ENCODE measurements around the gene DNM3.

DNM3 gene

DNA sequence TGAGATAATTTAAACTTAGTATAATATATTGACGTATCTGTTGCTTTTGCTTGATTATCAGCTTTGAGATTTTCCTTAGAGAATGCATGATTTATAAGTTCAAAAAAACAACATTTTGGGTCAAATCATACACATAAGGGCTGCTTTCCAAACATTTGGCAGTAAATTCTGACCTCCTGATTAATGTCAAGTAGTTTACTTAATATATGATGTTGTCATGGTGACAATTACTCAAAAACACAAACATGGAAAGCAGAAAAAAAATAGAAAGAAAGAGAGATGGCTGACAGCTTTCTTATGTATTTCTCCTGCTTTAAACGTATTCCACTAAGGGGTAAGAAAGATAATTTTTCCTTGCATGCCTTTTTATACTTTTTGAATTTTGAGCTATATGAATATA lies 320.9 kb downstream of the DNM3 start:
- no peak for DNase-seq (ENCODE audit: low read depth)
- H3K4me3 ChIP-seq (ENCODE audit: low read length), result no peak overlapping the region
- TF ChIP-seq CTCF (conservative IDR thresholded peaks at IDR 0.05; ENCODE audit: low read depth, low read length), result no peak

DNA sequence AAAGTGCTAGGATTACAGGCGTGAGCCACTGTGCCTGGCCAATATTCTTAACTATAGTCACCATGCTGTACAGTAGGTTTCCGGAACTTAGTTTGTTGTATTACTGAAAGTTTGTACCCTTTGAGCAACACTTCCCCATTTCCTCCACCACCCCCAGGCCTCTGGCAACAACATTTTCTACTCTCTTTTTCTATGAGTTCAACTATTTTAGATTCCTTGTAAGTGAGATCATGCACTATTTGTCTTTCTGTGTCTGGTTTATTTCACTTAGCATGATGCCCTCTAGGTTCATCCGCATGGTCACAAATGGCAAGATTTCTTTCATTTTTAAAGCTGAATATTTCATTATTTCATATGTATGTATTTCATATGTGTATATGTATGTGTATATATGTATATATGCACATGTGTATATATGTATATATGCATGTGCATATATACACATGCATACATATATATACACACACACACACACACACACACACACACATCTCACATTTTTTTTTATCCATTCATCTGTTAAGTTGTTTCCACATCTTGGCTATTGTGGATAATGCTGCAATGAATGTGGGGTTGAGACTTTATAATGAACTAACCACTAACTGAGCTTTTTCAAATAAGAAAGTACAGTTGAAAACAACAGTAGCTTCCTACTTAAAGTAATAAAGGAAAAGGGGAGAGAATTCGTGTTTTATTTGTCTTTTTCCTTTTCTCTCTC lies 322.4 kb downstream of the DNM3 start:
- no peak for TF ChIP-seq CTCF (conservative IDR thresholded peaks at IDR 0.05; ENCODE audit: low read depth, low read length)
- no peak for DNase-seq (ENCODE audit: low read depth)
- H3K4me3 ChIP-seq (ENCODE audit: low read length), result no peak overlapping the region

- no peak overlapping the region for H3K4me3 ChIP-seq (ENCODE audit: low read length)
- DNase-seq (ENCODE audit: low read depth), result no peak
- no peak for TF ChIP-seq CTCF (conservative IDR thresholded peaks at IDR 0.05; ENCODE audit: low read depth, low read length)
These were observed 324.1 kb downstream of the DNM3 start for GRCh38 chr1:172165403-172165802.

- H3K4me3 ChIP-seq (ENCODE audit: low read length), result no peak overlapping the region
- peak; percentile 85 for DNase-seq (ENCODE audit: low read depth)
- no peak for TF ChIP-seq CTCF (conservative IDR thresholded peaks at IDR 0.05; ENCODE audit: low read depth, low read length)
These were observed 326.7 kb downstream of the DNM3 start for GRCh38 chr1:172167796-172168596.

DNA sequence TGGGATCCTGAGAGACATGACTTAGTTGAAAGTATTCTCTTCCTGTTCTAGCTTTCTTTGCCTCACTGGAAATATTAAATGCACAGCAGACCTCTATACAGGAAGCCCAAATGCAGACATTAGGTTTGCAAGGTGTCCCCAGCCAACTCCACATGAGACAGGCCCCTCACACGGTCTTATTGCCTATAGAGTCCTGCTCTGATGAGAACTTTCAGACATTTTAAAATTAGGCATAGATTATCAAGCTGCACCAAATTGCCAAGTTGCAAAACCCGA lies 327.2 kb downstream of the DNM3 start:
- TF ChIP-seq CTCF (conservative IDR thresholded peaks at IDR 0.05; ENCODE audit: low read depth, low read length), result no peak
- DNase-seq (ENCODE audit: low read depth), result no peak
- H3K4me3 ChIP-seq (ENCODE audit: low read length), result no peak overlapping the region

GRCh38 chr1:172169836-172170235 lies 328.5 kb downstream of the DNM3 start:
- TF ChIP-seq CTCF (conservative IDR thresholded peaks at IDR 0.05; ENCODE audit: low read depth, low read length), result no peak

GRCh38 chr1:172172352-172172831 lies 331.1 kb downstream of the DNM3 start:
- no peak for DNase-seq (ENCODE audit: low read depth)
- no peak for TF ChIP-seq CTCF (conservative IDR thresholded peaks at IDR 0.05; ENCODE audit: low read depth, low read length)
- no peak overlapping the region for H3K4me3 ChIP-seq (ENCODE audit: low read length)

More at GRCh38 chr1:172169836-172170235, 328.5 kb downstream of the DNM3 start:
- no peak overlapping the region for H3K4me3 ChIP-seq (ENCODE audit: low read length)
- no peak for DNase-seq (ENCODE audit: low read depth)
